RWPE2 (cell line): ENCODE results near the gene DAP.
A peak's percentile ranks its signal among the peaks of the same experiment; 100 is the strongest.

ENCODE experiments used
- ATAC-seq: fragments of 200-7000 bp; cut with Tn5 transposase; 3 replicates; pipeline ENCODE4 v1.9.1; 2021; ENCODE audit warnings: low read depth
- DNase-seq: peaks from one replicate; pipeline ENCODE4 v3.0.0-alpha.2; 2020; ENCODE audit warnings: low spot score
- H3K27ac ChIP-seq: fragments of 450-650 bp; 2 replicates; pipeline ENCODE4 v1.5.1; 2017; ENCODE audit warnings: mild to moderate bottlenecking; ENCODE audit not compliant: poor library complexity, severe bottlenecking
- H3K27me3 ChIP-seq: fragments of 250-450 bp; sonication (Bioruptor Pico); 2 replicates; pipeline ENCODE4 v1.5.1; 2021; ENCODE audit warnings: mild to moderate bottlenecking, moderate library complexity; ENCODE audit not compliant: insufficient read depth, poor library complexity, severe bottlenecking
- H3K36me3 ChIP-seq: fragments of 250-450 bp; sonication (Bioruptor Pico); 2 replicates; pipeline ENCODE4 v1.5.1; 2020; ENCODE audit warnings: low read depth, mild to moderate bottlenecking, moderate library complexity
- H3K4me1 ChIP-seq: fragments of 250-450 bp; sonication (Bioruptor Pico); 2 replicates; pipeline ENCODE4 v1.5.1; 2021; ENCODE audit warnings: mild to moderate bottlenecking, moderate library complexity; ENCODE audit not compliant: insufficient read depth, poor library complexity, severe bottlenecking
- H3K4me3 ChIP-seq: fragments of 250-450 bp; sonication (Bioruptor Pico); 2 replicates; pipeline ENCODE4 v1.5.1; 2021; ENCODE audit warnings: mild to moderate bottlenecking, moderate library complexity; ENCODE audit not compliant: severe bottlenecking
- H3K9me3 ChIP-seq: fragments of 250-450 bp; sonication (Bioruptor Pico); 2 replicates; pipeline ENCODE4 v1.5.1; 2021; ENCODE audit warnings: mild to moderate bottlenecking, moderate library complexity; ENCODE audit not compliant: severe bottlenecking
- TF ChIP-seq, protein P1 (sequence below): fragments of 450-650 bp; IDR thresholded peaks from one replicate; pipeline ENCODE4 v1.5.1; 2017; ENCODE audit warnings: mild to moderate bottlenecking, moderate library complexity; ENCODE audit not compliant: poor library complexity, severe bottlenecking

The DAP gene, protein sequence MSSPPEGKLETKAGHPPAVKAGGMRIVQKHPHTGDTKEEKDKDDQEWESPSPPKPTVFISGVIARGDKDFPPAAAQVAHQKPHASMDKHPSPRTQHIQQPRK

DNA sequence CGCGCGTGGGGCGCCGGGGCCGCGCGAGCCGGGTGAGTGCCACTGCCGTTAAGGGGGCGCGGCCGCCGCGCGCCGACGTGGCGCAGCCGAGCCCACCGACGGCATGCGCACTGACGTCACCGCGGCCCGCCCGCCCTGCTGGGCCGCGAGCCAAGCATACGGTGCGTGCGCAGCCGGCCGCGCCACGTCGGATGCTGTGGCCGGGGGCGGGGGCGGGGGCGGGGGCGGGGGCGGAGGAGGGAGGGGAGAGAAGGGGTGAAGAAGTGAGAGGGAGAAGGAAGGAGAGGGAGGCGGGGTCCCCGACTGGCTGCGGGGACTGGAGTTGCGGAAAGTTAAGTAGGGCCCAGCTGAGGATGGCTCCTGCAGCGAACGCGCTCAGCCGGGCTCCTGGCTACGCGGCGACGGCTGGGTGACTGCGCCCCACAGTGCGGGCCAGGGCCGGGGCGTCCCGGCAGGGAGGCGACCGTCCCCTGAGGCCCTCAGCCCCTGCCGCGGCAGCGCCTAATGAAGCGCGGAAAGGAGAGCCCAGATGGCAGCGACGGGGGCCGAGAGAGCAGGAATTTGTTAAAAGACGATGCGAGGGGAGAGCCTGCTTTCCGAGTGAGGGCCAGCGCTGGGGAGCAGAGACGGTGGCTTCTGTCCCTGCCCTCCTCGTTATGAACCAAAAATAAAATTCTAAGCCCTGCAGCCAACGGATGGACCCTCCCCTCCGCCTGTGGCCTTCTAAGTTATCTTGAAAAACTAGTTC lies at the start of gene DAP:
DAP (minus strand) TSS at position 50 of the 748 bp plus-strand sequence. CDS start 166 bp downstream, outside the sequence.
- DNase-seq (peak; percentile 78), ATAC-seq (peak; percentile 72)
- peak within 1 kb of the TSS; percentile 84 for H3K4me3 ChIP-seq
- peak within 1 kb of the TSS; percentile 84 for H3K27ac ChIP-seq
- TF ChIP-seq, protein P1, sequence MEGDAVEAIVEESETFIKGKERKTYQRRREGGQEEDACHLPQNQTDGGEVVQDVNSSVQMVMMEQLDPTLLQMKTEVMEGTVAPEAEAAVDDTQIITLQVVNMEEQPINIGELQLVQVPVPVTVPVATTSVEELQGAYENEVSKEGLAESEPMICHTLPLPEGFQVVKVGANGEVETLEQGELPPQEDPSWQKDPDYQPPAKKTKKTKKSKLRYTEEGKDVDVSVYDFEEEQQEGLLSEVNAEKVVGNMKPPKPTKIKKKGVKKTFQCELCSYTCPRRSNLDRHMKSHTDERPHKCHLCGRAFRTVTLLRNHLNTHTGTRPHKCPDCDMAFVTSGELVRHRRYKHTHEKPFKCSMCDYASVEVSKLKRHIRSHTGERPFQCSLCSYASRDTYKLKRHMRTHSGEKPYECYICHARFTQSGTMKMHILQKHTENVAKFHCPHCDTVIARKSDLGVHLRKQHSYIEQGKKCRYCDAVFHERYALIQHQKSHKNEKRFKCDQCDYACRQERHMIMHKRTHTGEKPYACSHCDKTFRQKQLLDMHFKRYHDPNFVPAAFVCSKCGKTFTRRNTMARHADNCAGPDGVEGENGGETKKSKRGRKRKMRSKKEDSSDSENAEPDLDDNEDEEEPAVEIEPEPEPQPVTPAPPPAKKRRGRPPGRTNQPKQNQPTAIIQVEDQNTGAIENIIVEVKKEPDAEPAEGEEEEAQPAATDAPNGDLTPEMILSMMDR = no peak
- H3K4me1 ChIP-seq = peaks cover 5% of the 10 kb centered on the region
- peaks cover 20% of the 10 kb centered on the region for H3K36me3 ChIP-seq
- no peaks in the 10 kb centered on the region for H3K9me3 ChIP-seq
- no peaks in the 10 kb centered on the region for H3K27me3 ChIP-seq

GRCh38 chr5:10808347-10809226 lies 47.6 kb upstream of the DAP start:
- H3K9me3 ChIP-seq = no peaks in the 10 kb centered on the region
- no peaks in the 10 kb centered on the region for H3K36me3 ChIP-seq
- DNase-seq = no peak
- H3K4me1 ChIP-seq = no peaks in the 10 kb centered on the region
- no peak for ATAC-seq
- H3K27me3 ChIP-seq = no peaks in the 10 kb centered on the region
- H3K4me3 ChIP-seq = no peak overlapping the region
- H3K27ac ChIP-seq = no peak overlapping the region
- TF ChIP-seq, protein P1 = no peak

GRCh38 chr5:10801931-10802666 lies 41.1 kb upstream of the DAP start:
- Histone ChIP-seq H3K27me3 (no peaks in the 10 kb centered on the region), H3K4me3 (no peak overlapping the region), H3K27ac (no peak overlapping the region), H3K4me1 (peaks cover 5% of the 10 kb centered on the region), H3K36me3 (no peaks in the 10 kb centered on the region), H3K9me3 (no peaks in the 10 kb centered on the region)
- TF ChIP-seq, protein P1 = no peak
- ATAC-seq (peak; percentile 42), DNase-seq (no peak)

- ATAC-seq (no peak), DNase-seq (no peak)
- Histone ChIP-seq H3K4me1 (peaks cover 5% of the 10 kb centered on the region), H3K27me3 (no peaks in the 10 kb centered on the region), H3K27ac (no peak overlapping the region), H3K4me3 (no peak overlapping the region), H3K9me3 (no peaks in the 10 kb centered on the region), H3K36me3 (no peaks in the 10 kb centered on the region)
- TF ChIP-seq, protein P1 = no peak
These were observed 39.8 kb upstream of the DAP start for GRCh38 chr5:10800852-10801251.
